K562 (cell line): ENCODE measurements around the gene OR2V2.

Source experiments
- KDM4B ChIP-seq, 2 experiments: fragments of 450-650 bp in 1 of 2; sonication (generic) in 1 of 2; IDR thresholded peaks; 2 replicates each; pipeline ENCODE4 v1.6.1; 2016 to 2017; ENCODE audit warnings: borderline replicate concordance in 2 of 2, antibody characterized with exemption in 1 of 2, low read depth in 1 of 2, mild to moderate bottlenecking in 1 of 2
- MXI1 ChIP-seq: IDR thresholded peaks from 2 replicates; pipeline ENCODE4 v1.6.1; 2011; ENCODE audit warnings: low read depth, mild to moderate bottlenecking, improper control_type of control experiment, low read length
- ZFP1 ChIP-seq: fragments of 450-650 bp; formaldehyde crosslinking; IDR thresholded peaks from 2 replicates; pipeline ENCODE4 v1.4.0; 2020; ENCODE audit warnings: mild to moderate bottlenecking, mixed read lengths
- TF ChIP-seq, protein P1 (sequence below): fragments of 450-650 bp; formaldehyde crosslinking; IDR thresholded peaks from 2 replicates; pipeline ENCODE4 v1.4.0; 2022; ENCODE audit warnings: mild to moderate bottlenecking, moderate library complexity

DNA sequence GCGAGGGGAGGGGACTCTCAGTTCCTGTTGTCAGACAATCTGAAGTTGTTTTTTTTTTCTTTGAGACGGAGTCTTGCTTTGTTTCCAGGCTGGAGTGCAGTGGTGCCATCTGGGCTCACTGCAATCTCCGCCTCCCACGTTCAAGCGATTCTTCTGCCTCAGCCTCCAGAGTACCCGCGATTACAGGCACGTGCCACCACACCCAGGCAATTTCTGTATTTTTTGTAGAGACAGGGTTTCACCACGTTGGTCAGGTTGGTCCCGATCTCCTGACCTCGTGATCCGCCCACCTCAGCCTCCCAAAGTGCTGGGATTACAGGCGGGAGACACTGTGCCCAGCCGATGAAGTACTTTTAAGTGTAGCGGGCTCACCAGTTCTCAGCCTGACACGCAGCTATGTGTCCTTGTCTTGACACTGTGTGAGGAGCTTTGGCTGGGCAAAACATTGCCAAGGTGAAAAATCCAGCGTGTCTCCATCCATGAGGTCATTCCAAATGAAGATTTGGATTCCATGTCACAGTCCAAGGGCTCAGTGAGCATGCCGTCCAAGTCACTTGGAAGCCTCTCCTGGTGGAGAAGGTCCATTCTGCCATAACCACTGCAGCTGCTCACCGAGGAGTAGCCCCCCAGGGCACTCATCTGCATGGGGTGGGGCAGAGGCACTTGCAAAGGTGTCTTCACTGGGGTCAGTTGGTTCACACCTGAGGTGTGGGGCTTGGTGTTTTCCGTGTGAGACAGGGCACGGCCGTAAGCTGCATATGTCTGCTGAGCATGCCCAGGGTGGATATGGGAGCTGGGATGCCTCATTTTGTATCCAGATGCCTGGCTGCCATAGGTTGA lies 48.4 kb upstream of the OR2V2 start:
- no peak for TF ChIP-seq MXI1
- TF ChIP-seq KDM4B (IDR thresholded peaks at IDR 0.05; ENCODE audit: borderline replicate concordance in 2 of 2, low read depth in 1 of 2), result no peak
- TF ChIP-seq, protein P1, sequence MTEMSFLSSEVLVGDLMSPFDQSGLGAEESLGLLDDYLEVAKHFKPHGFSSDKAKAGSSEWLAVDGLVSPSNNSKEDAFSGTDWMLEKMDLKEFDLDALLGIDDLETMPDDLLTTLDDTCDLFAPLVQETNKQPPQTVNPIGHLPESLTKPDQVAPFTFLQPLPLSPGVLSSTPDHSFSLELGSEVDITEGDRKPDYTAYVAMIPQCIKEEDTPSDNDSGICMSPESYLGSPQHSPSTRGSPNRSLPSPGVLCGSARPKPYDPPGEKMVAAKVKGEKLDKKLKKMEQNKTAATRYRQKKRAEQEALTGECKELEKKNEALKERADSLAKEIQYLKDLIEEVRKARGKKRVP (CRISPR knock-in tag), result no peak
- TF ChIP-seq ZFP1 (CRISPR knock-in tag), result no peak
